Measurements from ENCODE around the gene COBL. TPM values are rescaled to one million over a fixed set of nuclear protein-coding genes. Genes with fewer than 3 reads are reported as not detected.

COBL gene
- total RNA-seq, 2 donors from 2014 or later, result 27.5 to 28.3 TPM

DNA sequence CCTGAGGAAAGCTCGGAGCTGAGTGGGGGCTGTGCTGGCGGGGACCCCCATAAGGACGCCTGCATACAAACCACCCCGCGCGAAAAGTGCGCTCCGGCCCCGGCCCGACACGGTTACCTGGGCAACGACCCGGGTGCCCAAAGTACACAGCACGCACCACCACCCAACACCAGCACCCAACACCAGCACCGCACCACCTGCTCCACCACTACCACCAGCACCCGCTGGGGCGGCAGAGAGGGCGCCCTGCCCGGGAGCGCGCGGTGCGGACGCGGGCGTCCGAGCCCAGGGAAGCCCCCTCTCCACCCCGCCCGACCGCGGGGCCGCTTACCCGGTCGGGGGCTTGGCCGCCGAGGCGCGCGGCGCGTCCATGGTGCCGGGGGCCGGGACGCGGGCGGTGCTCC is 345 bp downstream of the COBL start:
- peaks cover 58% of the 10 kb centered on the region for H3K27me3 Mint-ChIP-seq (ENCODE audit: insufficient read depth)
- DNase-seq, result peak; percentile 83
- TF ChIP-seq, protein P1, sequence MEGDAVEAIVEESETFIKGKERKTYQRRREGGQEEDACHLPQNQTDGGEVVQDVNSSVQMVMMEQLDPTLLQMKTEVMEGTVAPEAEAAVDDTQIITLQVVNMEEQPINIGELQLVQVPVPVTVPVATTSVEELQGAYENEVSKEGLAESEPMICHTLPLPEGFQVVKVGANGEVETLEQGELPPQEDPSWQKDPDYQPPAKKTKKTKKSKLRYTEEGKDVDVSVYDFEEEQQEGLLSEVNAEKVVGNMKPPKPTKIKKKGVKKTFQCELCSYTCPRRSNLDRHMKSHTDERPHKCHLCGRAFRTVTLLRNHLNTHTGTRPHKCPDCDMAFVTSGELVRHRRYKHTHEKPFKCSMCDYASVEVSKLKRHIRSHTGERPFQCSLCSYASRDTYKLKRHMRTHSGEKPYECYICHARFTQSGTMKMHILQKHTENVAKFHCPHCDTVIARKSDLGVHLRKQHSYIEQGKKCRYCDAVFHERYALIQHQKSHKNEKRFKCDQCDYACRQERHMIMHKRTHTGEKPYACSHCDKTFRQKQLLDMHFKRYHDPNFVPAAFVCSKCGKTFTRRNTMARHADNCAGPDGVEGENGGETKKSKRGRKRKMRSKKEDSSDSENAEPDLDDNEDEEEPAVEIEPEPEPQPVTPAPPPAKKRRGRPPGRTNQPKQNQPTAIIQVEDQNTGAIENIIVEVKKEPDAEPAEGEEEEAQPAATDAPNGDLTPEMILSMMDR (conservative IDR thresholded peaks at IDR 0.05), result peak; percentile 53
- no peak overlapping the region for H3K27ac Mint-ChIP-seq
- H3K36me3 ChIP-seq (ENCODE audit: control insufficient read depth, insufficient read depth, low read length), result no peaks in the 10 kb centered on the region
- 0% methylated on average over 15 to 46 of the region's 46 CpGs for WGBS, 2 experiments (ENCODE audit: insufficient coverage in 1 of 2, insufficient read length in 1 of 2)
- H3K36me3 Mint-ChIP-seq (ENCODE audit: low read depth), result no peaks in the 10 kb centered on the region
- peak overlapping the region; percentile 86 for H3K4me3 ChIP-seq (ENCODE audit: low read length)
- no peaks in the 10 kb centered on the region for H3K9me3 Mint-ChIP-seq
- no peaks in the 10 kb centered on the region for H3K9me3 ChIP-seq (ENCODE audit: control insufficient read depth, low read length)
- peaks cover 42% of the 10 kb centered on the region for H3K4me1 Mint-ChIP-seq
- H3K9ac ChIP-seq (ENCODE audit: extremely low read depth, low read length, poor library complexity, severe bottlenecking), result peak overlapping the region; percentile 66
- H3K4me3 Mint-ChIP-seq, result peak overlapping the region; percentile 78
- H3K4me1 ChIP-seq (ENCODE audit: control insufficient read depth, insufficient read depth, low read length), result peaks cover 23% of the 10 kb centered on the region
- peaks cover 31% of the 10 kb centered on the region for H3K27me3 ChIP-seq (ENCODE audit: control insufficient read depth, insufficient read depth, low read length, poor library complexity, severe bottlenecking)
- H3K27ac ChIP-seq (ENCODE audit: low read depth, low read length), result no peak overlapping the region

DNA sequence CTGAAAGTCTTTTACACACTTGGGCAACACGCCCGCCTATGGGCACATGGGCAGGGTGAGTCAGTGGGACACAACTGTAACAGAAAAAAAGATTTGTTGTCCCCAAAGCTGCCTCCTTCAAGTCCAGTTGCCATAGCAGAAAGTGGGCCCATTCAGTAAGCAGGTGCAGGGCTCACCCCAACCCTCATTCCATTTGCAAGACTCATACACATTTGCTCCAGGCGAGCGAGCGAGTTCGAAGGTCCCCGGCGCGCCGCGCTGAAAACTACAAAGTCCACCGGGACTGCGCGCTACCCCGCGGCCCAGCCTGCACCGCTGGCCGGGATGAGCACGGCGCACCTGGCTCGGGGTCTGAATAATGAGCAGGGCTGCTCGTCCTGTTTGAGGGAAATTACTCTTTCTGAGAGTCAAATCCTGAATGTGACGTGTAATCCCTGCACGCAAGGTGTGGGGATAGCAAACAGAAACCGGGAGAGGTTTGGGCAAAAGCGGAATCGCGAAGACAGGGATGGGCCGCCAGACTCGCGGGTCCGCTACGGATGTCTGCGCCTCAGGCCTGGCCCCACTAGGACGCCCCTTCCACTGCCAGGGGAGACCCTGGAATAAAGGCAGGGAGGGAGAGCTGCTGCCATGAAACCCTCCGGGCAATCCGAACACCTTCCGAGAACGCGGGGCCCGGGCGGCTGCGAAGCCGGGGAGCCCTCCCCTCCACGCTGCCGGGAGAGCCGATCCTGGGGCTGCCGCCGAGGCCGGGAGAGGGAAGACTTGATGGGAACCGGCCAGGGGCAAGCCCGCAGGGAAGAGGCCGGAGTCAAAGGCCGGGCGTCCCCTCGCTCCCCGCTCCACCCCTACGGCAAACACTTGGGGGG is 982 bp downstream of the COBL start:
- H3K27ac Mint-ChIP-seq, result peak overlapping the region; percentile 53
- no peak overlapping the region for H3K27ac ChIP-seq (ENCODE audit: low read depth, low read length)
- H3K4me1 ChIP-seq (ENCODE audit: control insufficient read depth, insufficient read depth, low read length), result peaks cover 23% of the 10 kb centered on the region
- 2 to 4% methylated on average over 45 to 58 of the region's 58 CpGs for WGBS, 2 experiments (ENCODE audit: insufficient coverage in 1 of 2, insufficient read length in 1 of 2)
- no peaks in the 10 kb centered on the region for H3K9me3 ChIP-seq (ENCODE audit: control insufficient read depth, low read length)
- no peaks in the 10 kb centered on the region for H3K36me3 Mint-ChIP-seq (ENCODE audit: low read depth)
- no peaks in the 10 kb centered on the region for H3K36me3 ChIP-seq (ENCODE audit: control insufficient read depth, insufficient read depth, low read length)
- DNase-seq, result peak; percentile 84
- H3K9ac ChIP-seq (ENCODE audit: extremely low read depth, low read length, poor library complexity, severe bottlenecking), result peak overlapping the region; percentile 66
- peaks cover 48% of the 10 kb centered on the region for H3K4me1 Mint-ChIP-seq
- peaks cover 53% of the 10 kb centered on the region for H3K27me3 Mint-ChIP-seq (ENCODE audit: insufficient read depth)
- H3K4me3 Mint-ChIP-seq, result peak overlapping the region; percentile 78
- TF ChIP-seq, protein P1 (conservative IDR thresholded peaks at IDR 0.05), result no peak
- H3K9me3 Mint-ChIP-seq, result no peaks in the 10 kb centered on the region
- peaks cover 31% of the 10 kb centered on the region for H3K27me3 ChIP-seq (ENCODE audit: control insufficient read depth, insufficient read depth, low read length, poor library complexity, severe bottlenecking)
- H3K4me3 ChIP-seq (ENCODE audit: low read length), result peak overlapping the region; percentile 86

DNA sequence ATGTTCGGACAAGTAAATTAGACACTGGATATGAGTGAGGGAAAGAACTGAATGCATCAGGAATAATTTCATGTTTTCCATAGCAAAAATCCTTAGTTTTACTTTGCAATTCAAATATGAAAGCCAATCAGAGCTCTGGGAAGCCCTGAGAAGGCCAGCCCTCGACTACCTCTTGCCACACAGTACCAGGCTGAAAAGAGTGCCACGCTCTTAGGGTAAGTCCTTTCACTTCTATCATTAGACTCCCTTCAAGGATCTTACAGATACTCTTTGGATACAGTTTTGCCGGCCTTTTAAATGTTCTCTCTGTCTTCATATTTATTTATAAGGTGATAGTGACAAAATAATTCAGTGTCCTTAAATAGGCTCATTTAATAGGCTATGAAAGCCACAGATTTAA is 1.9 kb downstream of the COBL start:
- DNase-seq, result peak; percentile 36
- peaks cover 47% of the 10 kb centered on the region for H3K27me3 Mint-ChIP-seq (ENCODE audit: insufficient read depth)
- no peak overlapping the region for H3K27ac ChIP-seq (ENCODE audit: low read depth, low read length)
- peaks cover 30% of the 10 kb centered on the region for H3K4me1 ChIP-seq (ENCODE audit: control insufficient read depth, insufficient read depth, low read length)
- no peaks in the 10 kb centered on the region for H3K36me3 Mint-ChIP-seq (ENCODE audit: low read depth)
- peak overlapping the region; percentile 78 for H3K4me3 Mint-ChIP-seq
- H3K9me3 ChIP-seq (ENCODE audit: control insufficient read depth, low read length), result no peaks in the 10 kb centered on the region
- TF ChIP-seq, protein P1 (conservative IDR thresholded peaks at IDR 0.05), result no peak
- H3K4me1 Mint-ChIP-seq, result peaks cover 55% of the 10 kb centered on the region
- H3K27ac Mint-ChIP-seq, result no peak overlapping the region
- peak overlapping the region; percentile 86 for H3K4me3 ChIP-seq (ENCODE audit: low read length)
- H3K9me3 Mint-ChIP-seq, result no peaks in the 10 kb centered on the region
- H3K9ac ChIP-seq (ENCODE audit: extremely low read depth, low read length, poor library complexity, severe bottlenecking), result peak overlapping the region; percentile 66
- peaks cover 31% of the 10 kb centered on the region for H3K27me3 ChIP-seq (ENCODE audit: control insufficient read depth, insufficient read depth, low read length, poor library complexity, severe bottlenecking)
- 73 to 100% methylated on average over 3 to 4 of the region's 4 CpGs for WGBS, 2 experiments (ENCODE audit: insufficient coverage in 1 of 2, insufficient read length in 1 of 2)
- H3K36me3 ChIP-seq (ENCODE audit: control insufficient read depth, insufficient read depth, low read length), result no peaks in the 10 kb centered on the region
